Measurements from ENCODE around the gene MEGF6.

MEGF6 gene

DNA sequence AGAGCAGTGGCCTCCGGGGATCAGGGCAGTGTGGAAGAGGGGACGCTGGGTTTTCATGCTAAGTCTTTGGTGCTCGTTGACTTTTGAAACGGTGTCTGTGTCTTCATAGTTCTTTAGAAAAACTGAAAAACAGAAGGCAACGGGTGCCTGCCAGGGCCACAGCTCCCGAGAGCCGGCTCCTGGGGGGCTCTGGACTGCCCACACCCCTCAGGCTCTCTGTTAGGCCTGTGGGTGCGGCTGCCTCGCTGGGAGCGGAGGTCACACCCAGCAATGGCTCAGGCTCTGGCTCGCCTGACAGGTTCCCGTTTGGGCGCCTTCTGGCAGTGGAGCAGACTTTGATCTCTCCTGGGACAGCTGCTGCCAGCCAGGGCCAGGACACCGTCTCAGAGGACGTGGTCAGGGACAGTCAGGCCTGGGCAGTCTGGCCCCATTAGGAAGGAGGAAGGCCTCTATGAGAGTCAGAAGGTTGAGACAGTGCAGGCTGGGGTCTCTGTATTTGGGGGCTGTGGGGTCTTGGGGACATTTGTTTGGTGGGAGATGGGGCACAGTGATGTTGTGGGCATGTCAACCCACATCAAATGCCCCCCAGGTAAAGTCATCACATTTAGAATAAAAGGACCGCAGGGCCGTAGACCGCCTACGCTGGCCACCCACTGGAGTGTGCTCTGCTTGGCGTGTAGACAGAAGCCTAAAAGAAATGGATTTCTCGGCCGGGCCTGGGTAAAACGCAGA is 151.2 kb downstream of the MEGF6 start:
- no peak for DNase-seq (ENCODE audit: low read depth in 3 of 3)

DNA sequence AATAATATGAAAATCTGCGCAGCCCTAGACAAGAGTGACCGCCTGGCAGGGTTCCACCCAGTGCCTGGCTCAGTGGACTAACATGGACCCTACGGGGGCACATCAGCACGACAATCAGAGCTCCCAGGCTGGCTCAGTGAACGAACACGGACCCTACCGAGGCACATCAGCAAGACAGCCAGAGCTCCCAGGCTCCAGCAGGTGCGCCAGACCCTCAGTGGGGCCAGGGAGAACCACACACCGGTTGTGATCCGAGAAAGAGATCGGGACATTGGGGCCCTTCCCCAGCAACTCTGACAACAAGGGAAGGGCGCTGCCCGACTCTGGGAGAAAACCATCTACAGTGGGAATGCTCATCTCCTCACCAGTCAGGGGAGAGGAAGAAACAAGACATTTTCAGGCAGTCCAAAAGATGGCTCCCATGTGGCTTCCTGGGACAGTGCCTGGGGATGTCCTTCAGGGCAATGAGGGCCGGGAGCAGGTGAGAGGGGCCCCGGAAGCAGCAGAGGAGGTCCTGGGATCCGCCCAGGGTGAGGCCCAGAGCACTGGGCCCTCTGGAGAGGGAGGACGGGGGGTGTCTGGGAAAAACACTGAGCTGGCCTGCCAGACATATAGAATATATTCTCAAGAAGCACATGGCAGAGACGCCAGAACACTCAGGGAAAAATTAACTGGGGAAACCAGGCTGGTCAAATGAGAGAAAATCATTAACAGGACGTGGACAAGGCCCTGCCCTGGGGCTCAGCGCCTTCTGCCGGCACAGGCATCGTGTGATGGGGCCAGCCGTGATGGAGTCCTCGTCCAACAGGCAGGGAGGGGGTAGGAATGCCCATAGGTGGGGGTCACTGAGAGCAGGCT is 152.0 kb downstream of the MEGF6 start:
- no peak for DNase-seq (ENCODE audit: low read depth in 3 of 3)

DNA sequence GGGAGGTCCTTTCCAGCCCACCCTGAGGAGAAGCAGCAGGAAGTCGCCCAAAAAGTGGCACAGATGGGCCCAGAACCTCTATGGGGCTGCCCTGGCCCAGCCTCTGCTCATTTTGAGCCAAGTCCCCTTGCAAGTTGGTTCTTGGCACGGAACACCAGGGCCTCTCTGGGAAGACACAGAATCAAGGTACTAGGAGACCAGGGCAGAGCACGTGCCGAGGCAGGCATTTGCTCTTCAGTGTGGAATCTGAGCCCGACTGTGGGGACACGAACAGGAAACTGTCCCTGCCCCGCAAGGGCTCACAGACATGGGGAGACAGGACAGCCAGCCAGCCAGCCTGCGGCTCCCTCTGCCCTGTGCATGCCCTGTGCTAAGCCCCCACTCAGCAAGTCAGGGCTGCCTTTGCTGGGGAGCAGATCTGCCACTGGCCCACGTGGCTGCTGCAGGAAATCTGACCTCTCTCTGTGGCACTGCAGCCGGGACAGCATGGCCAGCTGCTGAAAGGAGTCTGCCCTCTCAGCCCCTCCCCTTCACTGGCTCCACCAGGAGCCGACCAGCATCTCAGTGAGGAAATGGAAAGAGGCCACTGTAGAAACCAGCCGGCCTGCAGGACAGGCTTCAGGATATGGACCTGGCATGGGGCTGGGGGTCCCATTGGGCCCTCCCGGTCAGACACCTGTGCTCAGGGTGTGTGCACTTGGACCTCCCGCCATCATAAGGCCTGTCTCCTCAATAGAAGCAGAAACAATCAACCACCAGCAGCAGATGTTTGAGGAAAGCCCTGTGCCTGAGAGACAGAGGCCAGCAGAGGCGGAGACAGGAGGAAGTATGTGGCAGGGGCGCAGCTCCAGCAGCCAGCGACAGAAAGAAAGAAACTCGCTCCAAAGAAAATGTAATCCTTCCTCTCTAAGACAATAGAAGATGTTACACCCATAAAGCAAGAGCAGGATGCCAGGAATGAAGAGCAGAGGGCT is 153.1 kb downstream of the MEGF6 start:
- no peak for DNase-seq (ENCODE audit: low read depth in 3 of 3)

DNA sequence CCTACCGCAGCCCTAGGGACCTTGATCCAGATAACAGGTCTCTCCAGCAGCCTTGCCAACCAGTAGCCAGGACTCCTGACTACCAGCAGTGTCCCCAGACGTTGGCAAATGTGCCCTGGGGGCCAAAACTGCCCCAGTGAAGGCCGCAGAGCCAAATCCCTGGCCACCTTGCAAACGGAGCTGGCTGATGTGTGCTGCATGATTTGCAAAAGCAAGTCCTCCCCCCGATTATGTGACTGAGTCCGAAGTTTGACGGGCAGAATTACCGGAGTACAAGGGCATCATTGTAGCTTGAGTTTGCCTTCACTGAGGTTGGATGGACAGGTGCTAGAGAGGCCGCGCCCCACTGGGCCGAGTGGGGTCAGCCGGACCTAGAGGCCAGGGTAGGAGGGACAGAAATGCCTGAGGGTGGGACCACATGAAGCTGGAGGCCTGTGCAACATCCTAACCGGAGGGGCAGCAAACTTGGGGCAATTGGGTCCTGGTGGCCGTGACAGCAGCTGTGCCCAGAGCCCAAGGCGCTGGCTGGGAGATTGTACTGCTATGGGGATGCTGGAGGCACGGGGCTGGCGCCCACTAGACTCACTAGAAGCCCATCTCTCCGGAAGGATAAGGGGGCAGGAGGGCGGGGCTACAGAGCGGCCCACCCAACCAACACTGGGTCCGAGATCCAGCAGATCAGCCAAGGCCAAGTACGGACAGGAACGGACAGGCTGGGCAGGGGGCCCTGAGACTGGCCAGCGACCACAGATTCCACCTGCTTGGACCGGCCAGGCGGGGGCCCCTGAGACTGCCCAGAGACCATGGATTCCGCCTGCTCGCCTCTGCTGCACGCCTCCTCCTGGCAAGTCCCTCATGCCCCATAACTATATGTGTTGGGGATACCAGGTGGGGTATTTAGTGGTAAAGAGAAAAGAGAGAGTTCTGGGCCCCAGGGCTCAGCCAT is 154.1 kb downstream of the MEGF6 start:
- DNase-seq (ENCODE audit: low read depth in 3 of 3) = no peak

DNA sequence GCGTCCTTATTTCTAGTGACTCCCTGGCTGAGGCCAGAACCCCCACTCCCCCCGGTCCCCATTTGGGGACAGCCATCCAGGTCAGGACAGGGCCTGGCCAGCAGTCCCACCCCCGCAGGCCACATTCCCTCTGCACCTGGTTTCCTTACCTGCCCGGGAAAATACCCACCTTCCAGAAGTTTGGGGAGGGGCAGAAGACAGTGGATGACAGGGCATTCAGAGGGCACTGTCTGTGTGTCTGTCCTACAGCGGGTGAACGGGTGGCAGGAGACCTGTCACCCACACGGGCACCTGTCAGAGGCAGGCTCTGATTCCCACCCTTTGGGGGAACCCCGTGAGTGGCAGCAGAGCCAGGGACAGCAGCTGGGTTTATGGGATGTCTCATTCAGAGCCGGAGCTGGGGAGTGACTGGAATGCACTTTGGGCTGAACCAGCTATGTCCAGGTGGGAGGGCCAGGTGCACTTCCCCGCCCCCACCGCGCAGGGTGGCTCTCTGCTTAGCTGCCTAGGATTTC is 154.8 kb downstream of the MEGF6 start:
- DNase-seq (ENCODE audit: low read depth in 3 of 3) = no peak

DNA sequence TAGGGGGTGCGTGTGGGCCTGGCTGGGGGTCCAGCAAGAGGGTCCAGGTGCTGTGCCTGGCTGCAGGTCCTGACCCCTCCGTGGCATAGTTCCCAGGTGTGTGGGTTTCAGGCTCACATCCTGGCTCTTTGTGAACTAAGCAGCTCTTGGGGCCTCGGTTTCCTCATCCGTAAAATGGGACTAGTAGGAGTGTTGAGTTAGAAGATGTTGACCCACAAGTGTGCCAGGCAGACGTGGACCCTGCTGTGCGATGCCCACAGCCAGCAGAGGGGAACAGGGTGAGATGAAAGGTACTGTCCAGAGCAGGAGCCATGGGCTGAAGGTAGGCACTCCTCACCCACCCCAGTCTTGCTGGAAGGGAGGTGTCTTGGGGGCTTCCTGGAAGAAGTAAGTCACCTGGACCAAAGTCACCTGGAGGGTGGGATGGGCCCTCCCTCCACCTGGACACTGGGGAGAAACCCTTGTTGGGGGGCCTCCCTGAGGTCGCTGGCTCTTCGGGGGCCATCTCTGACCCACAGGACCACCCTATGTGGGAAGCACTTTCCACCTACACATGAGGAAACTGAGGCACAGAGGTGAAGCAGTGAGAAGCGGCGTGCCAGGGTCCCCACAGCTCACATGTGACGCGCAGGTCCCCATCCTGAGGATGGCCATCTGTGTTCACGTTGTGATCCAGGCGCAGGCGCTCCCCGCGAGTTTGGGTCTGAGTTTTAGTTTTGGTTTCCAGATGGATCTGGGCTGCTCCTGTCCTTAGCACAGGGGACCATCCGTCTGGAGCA is 155.4 kb downstream of the MEGF6 start:
- DNase-seq (ENCODE audit: low read depth in 3 of 3) = no peak

DNA sequence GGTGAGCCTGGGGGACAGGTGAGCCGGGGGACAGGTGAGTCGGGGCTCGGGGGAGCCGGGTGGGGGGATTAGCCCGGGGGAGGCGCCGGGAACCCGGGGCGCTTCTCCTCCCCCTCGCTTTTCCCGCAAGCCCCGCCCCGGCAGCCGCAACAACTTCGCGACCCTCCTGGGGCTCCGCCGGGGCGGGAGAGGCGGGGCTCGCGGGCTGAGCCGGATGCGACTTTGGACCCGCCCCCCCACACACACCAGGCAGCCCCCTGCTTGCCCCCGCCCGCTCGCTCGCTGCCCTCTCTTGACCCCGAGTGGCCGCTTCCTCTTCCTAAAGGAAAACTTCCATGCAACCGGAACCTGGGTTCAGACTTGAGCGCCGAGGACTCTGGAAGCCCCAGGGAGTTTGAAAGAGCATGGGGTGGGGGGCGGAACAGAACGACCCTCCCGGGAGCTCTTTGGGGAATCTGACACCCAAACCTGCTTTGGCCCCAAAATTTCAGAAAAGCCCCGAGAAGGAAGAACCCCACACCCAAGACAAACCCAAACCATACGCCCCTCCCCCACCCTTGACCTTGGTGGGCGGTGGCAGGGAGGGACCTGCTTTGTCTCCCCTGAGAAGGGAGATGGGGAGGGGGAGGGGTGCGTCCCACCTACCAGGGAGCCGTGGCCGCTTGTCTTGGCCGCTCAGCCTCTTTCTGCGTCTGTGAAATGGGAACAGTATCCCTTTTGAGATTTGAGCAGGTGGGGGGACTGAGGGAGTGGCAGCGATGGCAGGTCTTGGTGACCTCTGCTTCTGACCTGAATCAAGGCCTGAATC is 156.3 kb downstream of the MEGF6 start:
- DNase-seq (ENCODE audit: low read depth in 3 of 3) = no peak

DNA sequence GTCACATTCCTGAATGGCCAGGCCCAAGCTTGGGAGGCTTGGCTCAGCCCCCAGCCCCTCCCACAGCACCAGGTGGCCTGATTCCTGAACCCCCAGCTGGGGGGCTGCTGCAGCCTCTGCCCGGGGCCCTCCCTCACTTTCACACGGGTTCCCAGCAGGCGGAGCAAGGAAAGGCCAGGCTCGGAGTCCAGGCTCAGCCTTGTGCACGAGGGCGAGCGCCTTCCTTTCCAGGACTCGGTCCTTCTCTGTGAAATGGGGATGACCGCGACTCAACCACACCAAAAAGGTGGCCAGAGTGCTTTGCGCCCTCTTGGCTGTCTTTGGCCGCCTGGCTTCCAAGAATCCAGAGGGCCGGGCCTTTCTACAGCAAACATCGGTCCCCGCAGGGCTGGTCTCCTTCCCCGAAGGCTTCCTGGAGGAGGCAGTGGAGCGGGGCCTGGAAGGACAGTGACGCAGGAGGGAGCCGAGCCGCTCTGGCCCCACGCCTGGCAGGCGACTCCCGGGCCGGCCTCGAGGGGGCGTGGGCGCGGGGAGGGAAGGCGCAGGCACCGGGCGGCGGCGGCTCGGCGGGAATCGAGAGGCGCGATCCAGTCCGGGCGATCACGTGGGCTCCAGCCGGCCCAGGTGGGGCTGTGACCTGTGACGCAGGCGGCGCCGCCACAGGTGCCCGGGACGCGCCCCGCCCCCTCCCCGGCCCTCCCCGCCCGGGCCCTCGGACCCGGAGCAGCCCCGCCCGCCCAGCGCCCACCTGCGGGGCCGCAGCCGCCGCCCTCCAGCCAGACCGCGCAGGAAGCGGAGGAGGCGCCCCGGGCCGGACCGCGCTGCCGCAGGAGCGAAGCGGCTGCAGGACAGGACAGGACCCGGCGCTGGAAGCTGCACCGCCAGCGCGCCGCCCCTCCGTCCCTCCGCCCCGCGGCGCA is 157.2 kb downstream of the MEGF6 start, which contains the start of gene ARHGEF16:
ARHGEF16 (plus strand) TSS at position 775 of the 920 bp plus-strand sequence. CDS start 8,420 bp downstream, outside the sequence.
- no peak for DNase-seq (ENCODE audit: low read depth in 3 of 3)

DNA sequence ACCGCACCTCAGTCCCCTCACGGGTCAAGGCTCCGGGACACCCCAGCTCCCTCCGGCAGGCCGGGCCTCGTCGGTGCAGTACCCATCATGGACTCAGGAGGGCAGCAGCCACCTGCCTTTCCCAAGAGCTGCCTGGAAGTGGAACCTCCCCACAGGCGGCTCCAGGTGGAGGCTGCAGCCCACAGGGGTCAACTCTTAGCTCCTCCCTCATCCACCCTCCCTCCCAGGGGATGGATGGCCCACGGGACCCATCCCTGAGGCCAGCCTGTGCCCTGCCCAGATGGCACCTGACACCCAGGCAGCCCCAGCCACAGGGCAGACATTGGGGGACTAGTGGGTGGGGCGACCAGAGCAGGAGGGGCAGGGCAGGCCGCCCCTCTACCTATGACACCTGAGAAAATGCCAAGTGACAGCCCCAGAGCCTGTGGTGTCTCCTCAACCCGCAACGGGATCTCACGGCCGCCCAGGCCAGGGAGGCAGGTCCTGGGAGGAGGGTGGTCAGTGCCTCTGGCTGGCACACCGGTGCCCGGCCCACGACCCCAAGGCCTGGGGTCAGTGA is 158.0 kb downstream of the MEGF6 start:
- peak; percentile 44 to 59 (median 57) for DNase-seq (ENCODE audit: low read depth in 3 of 3)

DNA sequence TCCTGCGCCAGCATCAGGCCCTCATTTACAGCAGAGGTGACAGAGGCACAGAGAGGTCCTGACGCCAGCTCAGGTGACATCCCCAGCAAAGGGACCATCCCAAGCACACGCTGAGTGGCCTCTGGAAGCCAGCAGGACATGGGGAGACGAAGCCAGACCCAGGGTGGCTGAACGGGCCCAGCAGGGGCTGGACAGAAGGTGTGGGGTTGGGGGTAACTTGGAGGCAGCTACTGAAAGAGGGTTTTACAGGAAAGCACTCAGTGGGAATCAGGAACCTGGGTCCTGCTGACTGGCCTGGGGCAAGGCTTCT is 158.5 kb downstream of the MEGF6 start:
- no peak for DNase-seq (ENCODE audit: low read depth in 3 of 3)

DNA sequence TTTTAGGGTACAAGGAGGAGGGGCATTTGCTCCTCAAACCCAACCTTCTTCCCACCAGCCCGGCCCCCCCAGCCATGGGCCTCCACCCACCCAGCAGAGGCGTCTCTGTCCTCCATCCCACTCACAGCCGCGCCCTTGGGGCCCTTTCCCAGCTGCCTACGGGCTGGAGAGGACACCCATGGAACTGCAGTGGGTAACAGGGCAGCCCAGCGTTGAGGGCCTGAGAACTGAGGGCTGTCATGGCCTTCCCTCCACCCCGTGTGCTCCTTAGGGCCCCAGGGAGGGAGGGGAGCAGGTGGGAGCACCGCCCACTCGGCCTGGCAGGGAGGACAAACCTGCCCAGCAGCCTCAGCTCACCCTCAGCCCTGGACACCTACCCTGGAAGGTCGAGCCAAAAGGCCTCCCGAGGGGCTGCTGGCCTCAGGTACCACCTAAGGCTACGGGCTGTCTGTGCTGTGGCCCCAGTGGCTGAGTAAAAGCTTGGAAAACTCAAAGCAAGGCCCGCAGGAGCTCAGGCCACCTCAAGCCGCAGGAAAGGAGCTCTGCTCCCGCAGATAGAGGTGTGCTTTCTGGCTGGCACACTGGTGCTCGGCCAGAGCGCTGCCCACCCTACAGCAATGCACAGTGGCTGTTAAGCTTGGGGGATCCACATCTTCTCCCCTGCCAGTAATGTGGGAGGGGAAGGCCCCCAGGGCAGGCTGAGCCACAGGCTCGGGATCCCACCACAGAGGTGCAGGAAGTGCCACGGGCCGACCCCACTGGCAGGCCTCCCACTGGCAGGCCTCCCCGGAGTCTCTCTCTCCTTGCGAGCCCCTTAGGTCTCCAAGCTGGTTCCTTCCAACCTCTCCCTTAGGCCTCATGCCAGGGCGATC is 159.1 kb downstream of the MEGF6 start:
- DNase-seq (ENCODE audit: low read depth in 3 of 3) = no peak

DNA sequence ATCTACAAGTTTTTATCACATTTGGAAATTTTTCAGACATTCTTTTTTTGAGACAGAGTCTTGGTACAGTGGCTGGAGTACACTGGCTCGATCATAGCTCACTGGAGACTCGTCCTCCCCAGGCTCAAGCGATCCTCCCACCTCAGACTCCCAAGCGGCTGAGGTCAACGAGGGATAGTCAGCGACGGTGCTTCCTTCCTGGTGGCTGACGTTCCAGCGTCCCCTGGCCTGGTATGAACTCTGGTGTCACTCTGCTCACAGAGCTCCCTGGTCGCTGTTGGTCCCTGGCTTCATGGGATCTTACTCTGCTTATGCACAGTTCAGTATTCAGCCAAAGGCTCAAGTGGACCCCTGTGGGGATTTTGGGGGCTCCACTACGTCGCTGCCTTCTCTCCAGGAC is 160.3 kb downstream of the MEGF6 start:
- DNase-seq (ENCODE audit: low read depth in 3 of 3) = no peak

DNA sequence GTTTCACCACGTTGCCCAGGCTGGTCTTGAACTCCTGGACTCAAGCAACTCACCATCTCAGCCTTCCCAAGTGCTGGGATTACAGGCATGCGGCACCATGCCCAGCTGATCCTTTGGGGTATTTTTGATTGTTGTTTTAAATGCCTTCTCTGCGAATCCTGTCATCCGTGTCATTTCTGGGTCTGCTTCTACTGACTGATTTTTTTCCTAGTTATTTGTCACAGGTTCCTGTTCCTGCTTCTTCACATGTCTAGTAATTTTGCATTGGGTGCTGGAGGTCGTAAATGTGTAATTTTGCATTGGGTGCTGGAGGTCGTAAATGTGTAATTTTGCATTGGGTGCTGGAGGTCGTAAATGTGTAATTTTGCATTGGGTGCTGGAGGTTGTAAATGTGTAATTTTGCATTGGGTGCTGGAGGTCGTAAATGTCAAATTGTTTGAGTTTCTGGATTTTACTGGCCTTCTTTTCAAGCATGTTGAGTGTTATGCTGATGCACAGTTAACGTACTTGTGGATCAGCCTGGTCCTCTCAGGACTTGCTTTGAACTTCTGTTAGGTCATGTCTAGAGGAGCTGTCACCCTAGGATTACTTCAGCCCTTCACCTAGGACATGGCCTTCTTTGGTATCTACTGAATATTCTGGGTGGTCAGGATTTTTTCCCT is 161.0 kb downstream of the MEGF6 start:
- no peak for DNase-seq (ENCODE audit: low read depth in 3 of 3)

DNA sequence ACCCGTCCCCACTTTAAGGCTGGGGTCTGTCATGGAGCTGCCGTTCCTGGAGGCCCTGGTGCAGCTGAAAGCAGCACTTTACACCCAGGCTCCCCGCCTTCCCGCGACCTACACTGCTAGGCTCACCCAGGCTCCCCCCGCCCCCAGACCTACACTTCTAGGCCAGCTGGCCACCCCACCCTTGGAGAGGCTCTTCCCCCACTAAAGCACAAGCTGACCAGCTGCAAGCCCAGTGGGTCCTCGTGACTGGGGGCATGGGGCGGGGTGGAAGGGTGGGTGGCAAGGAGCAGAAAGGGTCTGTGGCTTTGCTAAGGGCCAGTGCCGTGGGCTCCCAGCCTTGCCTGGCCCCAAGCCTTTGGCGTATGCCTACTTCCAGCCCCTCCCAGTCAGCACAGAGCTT is 166.6 kb downstream of the MEGF6 start:
- DNase-seq (ENCODE audit: low read depth in 3 of 3) = no peak

DNA sequence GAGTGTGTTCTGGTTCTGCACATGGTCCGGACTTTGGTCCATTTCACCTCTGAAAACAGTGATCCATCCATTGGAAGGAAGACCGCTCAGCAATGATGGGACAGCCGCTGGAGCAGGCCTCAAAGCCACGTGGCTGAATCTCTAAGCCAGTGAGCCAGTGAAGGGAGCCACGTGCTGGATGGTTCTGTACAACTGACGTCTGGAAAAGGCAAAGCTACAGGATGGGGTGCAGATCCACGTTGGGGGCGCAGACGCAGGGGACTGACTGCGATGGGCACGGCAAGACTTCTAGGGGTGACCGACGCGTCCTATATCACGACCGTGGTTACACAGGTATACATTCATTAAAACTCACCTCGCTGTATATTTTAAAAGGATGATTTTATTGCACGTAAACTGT is 167.0 kb downstream of the MEGF6 start:
- DNase-seq (ENCODE audit: low read depth in 3 of 3) = no peak

DNA sequence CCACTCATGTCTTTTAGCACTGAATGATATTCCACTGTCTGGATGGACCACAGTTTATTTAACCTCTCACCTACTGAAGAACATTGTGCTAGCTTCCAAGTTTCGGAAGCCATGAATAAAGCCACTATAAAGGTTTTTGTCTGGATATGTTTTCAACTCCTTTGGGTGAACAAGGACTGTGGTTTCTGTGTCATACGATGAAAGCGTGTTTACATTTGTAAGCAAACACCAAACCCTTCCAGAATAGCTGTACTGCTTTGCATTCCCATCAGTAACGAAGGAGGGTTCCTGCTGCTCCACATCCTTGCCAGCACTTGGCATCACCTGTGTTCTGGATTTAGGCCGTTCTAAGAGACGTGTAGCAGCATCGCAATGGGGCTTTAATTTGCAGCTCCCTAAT is 167.5 kb downstream of the MEGF6 start:
- no peak for DNase-seq (ENCODE audit: low read depth in 3 of 3)

Measured in stimulated activated CD4-positive, alpha-beta T cell treated with anti-CD3 and anti-CD28 coated beads, TNF-alpha, amount 100 ng/mL, for 48 hours (primary cell).